Measurements from ENCODE around the gene ARHGEF6. TPM values are rescaled to one million over a fixed set of nuclear protein-coding genes. Genes with fewer than 3 reads are reported as not detected.

ARHGEF6 gene
- polyA plus RNA-seq, 1 experiment = 3.0 TPM

DNA sequence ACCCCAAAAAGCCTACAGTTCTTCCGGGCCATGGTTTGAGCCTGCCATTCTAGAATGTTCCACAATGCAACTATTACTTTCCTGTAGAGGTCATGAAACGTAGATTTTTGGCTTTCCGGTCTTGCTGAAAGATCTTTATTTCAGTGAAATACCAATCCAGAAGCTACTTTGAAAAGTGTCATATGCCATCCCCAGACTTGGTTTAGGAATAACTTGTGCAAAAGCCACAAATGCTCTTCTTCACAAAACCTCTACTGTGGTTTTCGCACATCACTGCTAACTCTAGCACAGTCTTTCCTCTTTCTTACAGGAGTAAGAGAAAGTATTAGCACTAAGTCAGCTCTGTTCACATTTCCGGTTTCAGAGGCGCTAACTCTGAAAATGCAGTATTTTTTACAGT is 145.5 kb downstream of the ARHGEF6 start:
- CTCF ChIA-PET = interaction anchor here (1.3 kb wide), 1 partner anchor 12 kb away, joined by 3 read pairs; no protein-coding TSS in a partner anchor
- Histone ChIP-seq H3K4me3 (ENCODE audit: low read depth, low read length) (no peak overlapping the region), H3K27me3 (ENCODE audit: control insufficient read depth, insufficient read depth, low read length) (no peaks in the 10 kb centered on the region), H3K36me3 (ENCODE audit: control insufficient read depth, insufficient read depth, low read length) (no peaks in the 10 kb centered on the region)
- no peak for DNase-seq (ENCODE audit: low read depth)
- TF ChIP-seq, protein P1, sequence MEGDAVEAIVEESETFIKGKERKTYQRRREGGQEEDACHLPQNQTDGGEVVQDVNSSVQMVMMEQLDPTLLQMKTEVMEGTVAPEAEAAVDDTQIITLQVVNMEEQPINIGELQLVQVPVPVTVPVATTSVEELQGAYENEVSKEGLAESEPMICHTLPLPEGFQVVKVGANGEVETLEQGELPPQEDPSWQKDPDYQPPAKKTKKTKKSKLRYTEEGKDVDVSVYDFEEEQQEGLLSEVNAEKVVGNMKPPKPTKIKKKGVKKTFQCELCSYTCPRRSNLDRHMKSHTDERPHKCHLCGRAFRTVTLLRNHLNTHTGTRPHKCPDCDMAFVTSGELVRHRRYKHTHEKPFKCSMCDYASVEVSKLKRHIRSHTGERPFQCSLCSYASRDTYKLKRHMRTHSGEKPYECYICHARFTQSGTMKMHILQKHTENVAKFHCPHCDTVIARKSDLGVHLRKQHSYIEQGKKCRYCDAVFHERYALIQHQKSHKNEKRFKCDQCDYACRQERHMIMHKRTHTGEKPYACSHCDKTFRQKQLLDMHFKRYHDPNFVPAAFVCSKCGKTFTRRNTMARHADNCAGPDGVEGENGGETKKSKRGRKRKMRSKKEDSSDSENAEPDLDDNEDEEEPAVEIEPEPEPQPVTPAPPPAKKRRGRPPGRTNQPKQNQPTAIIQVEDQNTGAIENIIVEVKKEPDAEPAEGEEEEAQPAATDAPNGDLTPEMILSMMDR (IDR thresholded peaks at IDR 0.05; ENCODE audit: insufficient read depth, low read depth, low read length) = no peak
- POLR2A ChIA-PET = no interaction called here

DNA sequence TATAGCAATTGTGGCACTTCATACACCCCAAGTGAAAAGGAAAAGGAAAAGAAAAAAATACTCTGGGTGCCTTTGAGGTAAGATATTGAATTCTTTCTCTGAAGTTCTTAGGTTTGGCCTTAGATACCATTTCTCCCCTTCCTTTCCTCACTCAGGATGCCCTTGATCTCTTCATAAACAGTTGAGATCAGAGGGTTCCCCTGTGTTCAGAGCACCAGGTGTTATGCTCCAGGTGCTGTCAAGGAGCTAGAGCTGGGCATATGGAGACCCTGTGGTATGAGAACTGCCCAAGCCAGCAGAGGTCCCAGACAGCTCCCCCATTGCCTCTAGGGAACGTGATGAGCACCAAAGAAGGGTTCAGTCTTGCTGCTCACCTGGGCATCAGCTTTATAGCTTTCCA is 149.9 kb downstream of the ARHGEF6 start:
- ChIA-PET POLR2A (no interaction called here), CTCF (no interaction called here)
- no peaks in the 10 kb centered on the region for H3K36me3 ChIP-seq (ENCODE audit: control insufficient read depth, insufficient read depth, low read length)
- no peak overlapping the region for H3K4me3 ChIP-seq (ENCODE audit: low read depth, low read length)
- DNase-seq (ENCODE audit: low read depth) = no peak
- no peaks in the 10 kb centered on the region for H3K27me3 ChIP-seq (ENCODE audit: control insufficient read depth, insufficient read depth, low read length)
- TF ChIP-seq, protein P1 (IDR thresholded peaks at IDR 0.05; ENCODE audit: insufficient read depth, low read depth, low read length) = no peak

DNA sequence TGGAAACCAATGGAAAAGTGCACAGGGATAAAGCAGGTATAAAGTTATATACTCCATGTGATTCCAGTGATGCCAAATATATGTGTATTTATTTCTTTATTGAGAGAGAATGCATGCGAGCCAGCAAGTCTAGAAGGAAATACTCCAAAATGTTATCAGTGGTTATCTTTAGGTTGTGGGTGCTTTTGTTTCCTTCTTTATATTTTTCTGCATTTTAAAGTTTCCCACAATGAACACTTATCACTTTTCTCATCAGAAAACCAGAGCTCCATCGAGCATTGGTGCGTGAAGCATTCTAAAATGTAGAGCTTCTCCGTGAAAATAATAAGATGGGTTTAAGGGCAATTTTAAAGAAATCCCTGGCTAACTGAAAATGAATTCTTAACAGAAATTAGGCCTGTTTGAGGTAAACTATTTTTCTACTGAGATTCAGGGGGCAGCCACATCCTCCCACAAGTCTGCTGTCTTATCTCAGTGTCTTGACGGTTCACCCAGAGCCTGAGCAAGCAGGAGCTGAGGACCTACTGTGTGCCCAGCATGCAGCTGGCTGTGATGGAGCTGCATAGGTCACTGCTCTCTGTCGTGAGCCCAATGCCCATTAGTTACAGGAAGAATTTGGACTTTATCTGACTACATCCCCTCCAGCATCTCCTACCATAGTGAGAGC is 151.5 kb downstream of the ARHGEF6 start:
- CTCF ChIA-PET = no interaction called here
- no peak for DNase-seq (ENCODE audit: low read depth)
- POLR2A ChIA-PET = no interaction called here
- H3K36me3 ChIP-seq (ENCODE audit: control insufficient read depth, insufficient read depth, low read length) = no peaks in the 10 kb centered on the region
- H3K27me3 ChIP-seq (ENCODE audit: control insufficient read depth, insufficient read depth, low read length) = no peaks in the 10 kb centered on the region
- no peak overlapping the region for H3K4me3 ChIP-seq (ENCODE audit: low read depth, low read length)
- TF ChIP-seq, protein P1 (IDR thresholded peaks at IDR 0.05; ENCODE audit: insufficient read depth, low read depth, low read length) = no peak

DNA sequence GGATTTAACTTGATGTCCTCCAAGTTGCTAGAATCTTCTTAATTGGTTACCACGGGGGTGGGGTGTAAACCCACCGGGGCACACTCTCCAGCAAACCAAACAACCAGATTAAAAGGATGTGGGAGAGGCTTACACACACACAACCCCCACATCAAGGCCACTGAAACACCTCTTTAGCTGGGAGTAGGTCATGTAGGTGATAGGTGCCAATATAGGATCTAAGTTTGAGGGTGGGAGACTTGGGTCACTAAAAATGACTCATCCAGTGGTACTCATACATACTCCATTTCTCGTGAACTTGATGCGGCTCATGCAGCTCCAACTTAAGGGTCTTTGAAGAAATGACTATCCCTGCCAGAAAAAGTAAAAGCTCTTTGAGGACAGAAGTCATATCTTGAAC is 153.3 kb downstream of the ARHGEF6 start:
- Histone ChIP-seq H3K4me3 (ENCODE audit: low read depth, low read length) (no peak overlapping the region), H3K36me3 (ENCODE audit: control insufficient read depth, insufficient read depth, low read length) (no peaks in the 10 kb centered on the region), H3K27me3 (ENCODE audit: control insufficient read depth, insufficient read depth, low read length) (no peaks in the 10 kb centered on the region)
- ChIA-PET CTCF (no interaction called here), POLR2A (no interaction called here)
- TF ChIP-seq, protein P1 (IDR thresholded peaks at IDR 0.05; ENCODE audit: insufficient read depth, low read depth, low read length) = no peak
- no peak for DNase-seq (ENCODE audit: low read depth)

DNA sequence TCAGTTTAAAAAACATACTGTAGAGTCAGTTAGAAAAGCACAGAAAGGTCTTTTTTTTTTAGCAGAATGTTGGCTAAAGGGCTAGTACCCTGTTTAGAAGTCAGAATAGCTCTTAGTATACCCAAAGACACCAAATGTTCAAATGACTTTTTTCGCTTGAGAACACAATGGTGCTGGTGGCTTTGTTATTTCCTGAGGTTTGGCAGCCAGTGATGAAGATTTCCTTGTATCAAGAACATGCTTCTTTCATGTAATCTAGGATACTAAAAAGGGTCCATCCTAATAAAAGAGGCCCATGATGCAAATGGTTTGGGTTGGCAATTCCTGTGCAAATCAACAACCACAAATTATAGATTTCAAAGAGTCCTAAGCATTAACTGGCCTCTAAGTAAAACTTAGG is 153.8 kb downstream of the ARHGEF6 start:
- TF ChIP-seq, protein P1 (IDR thresholded peaks at IDR 0.05; ENCODE audit: insufficient read depth, low read depth, low read length) = no peak
- Histone ChIP-seq H3K27me3 (ENCODE audit: control insufficient read depth, insufficient read depth, low read length) (no peaks in the 10 kb centered on the region), H3K36me3 (ENCODE audit: control insufficient read depth, insufficient read depth, low read length) (no peaks in the 10 kb centered on the region), H3K4me3 (ENCODE audit: low read depth, low read length) (no peak overlapping the region)
- CTCF ChIA-PET = interaction anchor here (0.6 kb wide), 1 partner anchor 9 kb away, joined by 4 read pairs; no protein-coding TSS in a partner anchor
- POLR2A ChIA-PET = no interaction called here
- no peak for DNase-seq (ENCODE audit: low read depth)

Measured in BJ (cell line).